IMR-90 (cell line): ENCODE measurements around the gene VPS54. TPM values are rescaled to one million over a fixed set of nuclear protein-coding genes. Genes with fewer than 3 reads are reported as not detected.
A peak's percentile ranks its signal among the peaks of the same experiment; 100 is the strongest.

Experiments used
- ATAC-seq: fragments of 200-7000 bp; cut with Tn5 transposase; 2 replicates; pipeline ENCODE4 v1.9.1; 2020; ENCODE audit warnings: low read depth, mild to moderate bottlenecking, moderate library complexity
- BruUV-seq: library from RNA; stranded (reverse); fragments of 400-500 nt; replicated peaks from 2 replicates; lab custom pipeline; 2021; lab: Mats Ljungman, UMichigan
- CTCF ChIA-PET: fragments of 300-600 bp; formaldehyde crosslinking; extraction: SDS; loops from one replicate; lab custom pipeline; 2021; ENCODE audit warnings: antibody characterized with exemption; lab: Yijun Ruan, JAX
- POLR2A ChIA-PET: fragments of 300-600 bp; sonication (Branson Sonifier 250); formaldehyde crosslinking; loops from one replicate; lab custom pipeline; 2022; ENCODE audit warnings: antibody characterized with exemption; ENCODE audit not compliant: unreplicated experiment; lab: Charles Lee
- DNase-seq: peaks from one replicate; pipeline ENCODE4 v3.0.0; 2013
- H2AFZ ChIP-seq: replicated peaks from 2 replicates; pipeline ENCODE3; 2013; ENCODE audit warnings: low read length, mild to moderate bottlenecking; ENCODE audit not compliant: poor library complexity
- H2AK5ac ChIP-seq: 2 replicates; pipeline ENCODE4 v1.6.1; 2013; ENCODE audit warnings: low read depth, low read length, inconsistent platforms
- H2AK9ac ChIP-seq: replicated peaks from 2 replicates; pipeline ENCODE3; 2013; ENCODE audit warnings: mild to moderate bottlenecking, low read depth, low read length, moderate library complexity; ENCODE audit not compliant: poor library complexity
- H2BK120ac ChIP-seq: 2 replicates; pipeline ENCODE4 v1.6.1; 2013; ENCODE audit warnings: low read depth, low read length, inconsistent platforms
- H2BK15ac ChIP-seq: 3 replicates; pipeline ENCODE4 v1.6.1; 2013; ENCODE audit warnings: low read depth, low read length, inconsistent platforms
- H2BK20ac ChIP-seq: 2 replicates; pipeline ENCODE4 v1.6.1; 2013; ENCODE audit warnings: low read depth, mild to moderate bottlenecking, inconsistent platforms, low read length, moderate library complexity
- H2BK5ac ChIP-seq: 2 replicates; pipeline ENCODE4 v1.6.1; 2013; ENCODE audit warnings: mild to moderate bottlenecking, low read depth, low read length, inconsistent platforms; ENCODE audit not compliant: poor library complexity, severe bottlenecking
- H3K14ac ChIP-seq: replicated peaks from 2 replicates; pipeline ENCODE4 v1.6.1; 2013; ENCODE audit warnings: low read depth, low read length, inconsistent platforms
- H3K18ac ChIP-seq: 2 replicates; pipeline ENCODE4 v1.6.1; 2013; ENCODE audit warnings: low read depth, low read length, control low read depth
- H3K23ac ChIP-seq: 2 replicates; pipeline ENCODE4 v1.6.1; 2013; ENCODE audit warnings: low read depth, low read length, inconsistent platforms
- H3K27ac ChIP-seq: 2 replicates; pipeline ENCODE4 v1.5.1; 2013; ENCODE audit warnings: mild to moderate bottlenecking, control low read depth, low read length; ENCODE audit not compliant: insufficient read depth
- H3K27me3 ChIP-seq: 2 replicates; pipeline ENCODE4 v1.6.1; 2013; ENCODE audit warnings: low read length; ENCODE audit not compliant: control insufficient read depth, insufficient read depth
- H3K36me3 ChIP-seq: 2 replicates; pipeline ENCODE4 v1.6.1; 2013; ENCODE audit warnings: low read length, mixed read lengths; ENCODE audit not compliant: control insufficient read depth, insufficient read depth
- H3K4ac ChIP-seq: 2 replicates; pipeline ENCODE4 v1.6.1; 2013; ENCODE audit warnings: low read depth, low read length, inconsistent platforms
- H3K4me1 ChIP-seq: 2 replicates; pipeline ENCODE4 v1.6.1; 2013; ENCODE audit warnings: low read length, mixed read lengths; ENCODE audit not compliant: control insufficient read depth, insufficient read depth
- H3K4me2 ChIP-seq: 2 replicates; pipeline ENCODE4 v1.6.1; 2013; ENCODE audit warnings: low read depth, mild to moderate bottlenecking, control low read depth, low read length, moderate library complexity
- H3K4me3 ChIP-seq: 2 replicates; pipeline ENCODE4 v1.5.1; 2013; ENCODE audit warnings: low read depth, mild to moderate bottlenecking, control low read depth, low read length, moderate library complexity; ENCODE audit not compliant: insufficient read depth
- H3K56ac ChIP-seq: 2 replicates; pipeline ENCODE4 v1.6.1; 2013; ENCODE audit warnings: low read length, inconsistent platforms; ENCODE audit not compliant: insufficient read depth; ENCODE audit errors: extremely low read depth
- H3K79me1 ChIP-seq, 2 experiments: 2 replicates each; pipeline ENCODE4 v1.6.1; 2013; ENCODE audit warnings: low read length in 2 of 2, inconsistent platforms in 1 of 2, low read depth in 1 of 2
- H3K9ac ChIP-seq: 2 replicates; pipeline ENCODE4 v1.6.1; 2013; ENCODE audit warnings: low read depth, low read length, control low read depth
- H3K9me1 ChIP-seq: 2 replicates; pipeline ENCODE4 v1.6.1; 2013; ENCODE audit warnings: low read length, inconsistent platforms; ENCODE audit not compliant: insufficient read depth
- H3K9me3 ChIP-seq: 2 replicates; pipeline ENCODE4 v1.6.1; 2013; ENCODE audit warnings: low read length; ENCODE audit not compliant: control insufficient read depth, insufficient read depth
- H4K20me1 ChIP-seq: 2 replicates; pipeline ENCODE4 v1.6.1; 2013; ENCODE audit warnings: low read length, inconsistent platforms; ENCODE audit not compliant: insufficient read depth
- H4K5ac ChIP-seq: 2 replicates; pipeline ENCODE4 v1.6.1; 2013; ENCODE audit warnings: mild to moderate bottlenecking, low read depth, low read length, control low read depth
- H4K8ac ChIP-seq, 2 experiments: 2 replicates each; pipeline ENCODE4 v1.6.1; 2013; ENCODE audit warnings: low read depth in 2 of 2, low read length in 2 of 2, control low read depth in 1 of 2, inconsistent platforms in 1 of 2
- H4K91ac ChIP-seq: 2 replicates; pipeline ENCODE4 v1.6.1; 2013; ENCODE audit warnings: low read depth, low read length, inconsistent platforms; ENCODE audit not compliant: insufficient read depth
- FOS ChIP-seq: fragments of 150-350 bp; IDR thresholded peaks from 2 replicates; pipeline ENCODE4 v1.6.1; 2016; ENCODE audit warnings: low read depth, low read length
- MXI1 ChIP-seq: IDR thresholded peaks from 2 replicates; pipeline ENCODE4 v1.6.1; 2012; ENCODE audit warnings: low read depth, mild to moderate bottlenecking, low read length, moderate library complexity, borderline replicate concordance
- POLR2A ChIP-seq: IDR thresholded peaks from 2 replicates; pipeline ENCODE4 v1.6.1; 2012; ENCODE audit warnings: mild to moderate bottlenecking, low read depth, low read length
- RCOR1 ChIP-seq: IDR thresholded peaks from 2 replicates; pipeline ENCODE4 v1.6.1; 2012; ENCODE audit warnings: mild to moderate bottlenecking, low read length, improper control_type of control experiment; ENCODE audit not compliant: insufficient replicate concordance
- RFX5 ChIP-seq: IDR thresholded peaks from 2 replicates; pipeline ENCODE4 v1.8.0; 2012; ENCODE audit warnings: low read depth, mild to moderate bottlenecking, low read length, moderate library complexity
- WGBS, 2 experiments: methylation state at CpG; one replicate each; pipeline versions ENCODE4 v1.1.5 to v1.1.7; 2013; ENCODE audit warnings: missing lambda C conversion rate in 2 of 2; ENCODE audit not compliant: insufficient read length in 1 of 2; ENCODE audit errors: extremely low coverage in 2 of 2; 5-methylcytosine and 5-hydroxymethylcytosine counted together
- dilution Hi-C: fragments of 300-500 bp; cut with HindIII; formaldehyde crosslinking; loops from one replicate; pipeline ENCODE4 v1.14.3; 2018; ENCODE audit warnings: low sequenced_read_pairs; ENCODE audit not compliant: unreplicated experiment
- in situ Hi-C: fragments of 300-500 bp; cut with MboI; formaldehyde crosslinking; loops from 3 replicates; pipeline ENCODE4 v1.14.3; 2019; ENCODE audit warnings: low sequenced_read_pairs, inconsistent platforms, mixed read lengths
- intact Hi-C: fragments of 100-400 bp; cut with micrococcal nuclease; formaldehyde crosslinking; loops from 2 replicates; pipeline ENCODE4 v1.10.0; 2022
- polyA plus RNA-seq, 3 experiments: library from polyadenylated mRNA; depleted of rRNA; stranded (reverse); fragments of >200 nt; gene quantifications; 2 replicates each; pipeline ENCODE4 v1.2.3, GENCODE V29; 2012; ENCODE audit warnings: low replicate concordance in 1 of 3
- total RNA-seq: library from RNA; depleted of rRNA; stranded (reverse); fragments of >200 nt; gene quantifications from 2 replicates; pipeline ENCODE4 v1.2.3, GENCODE V29; 2012
- TF ChIP-seq, protein P1 (sequence below): fragments of 150-350 bp; IDR thresholded peaks from 2 replicates; pipeline ENCODE4 v1.6.1; 2016; ENCODE audit warnings: low read depth, mild to moderate bottlenecking, low read length, moderate library complexity, borderline replicate concordance

The VPS54 gene
- total and polyA plus RNA-seq, 2 of the 4 experiments (the other 2 are of a cell fraction): 7.1 to 18.1 TPM

DNA sequence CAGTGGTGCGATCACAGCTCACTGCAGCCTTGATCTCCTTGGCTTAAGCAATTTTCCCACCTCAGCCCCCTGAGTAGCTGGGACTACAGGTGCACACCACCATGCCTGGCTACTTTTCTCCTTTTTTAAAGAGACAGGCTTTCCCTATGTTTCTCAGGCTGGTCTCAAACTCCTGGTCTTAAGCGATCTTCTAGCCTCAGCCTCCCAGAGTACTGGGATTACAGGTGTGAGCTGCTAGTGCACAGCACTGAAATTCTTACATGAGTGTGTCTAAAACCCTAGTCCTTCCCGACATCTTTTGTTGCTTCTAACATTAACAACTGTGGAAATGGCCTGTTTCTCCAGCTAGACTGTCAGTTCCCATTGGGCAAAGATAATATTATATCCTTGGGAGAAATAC is 174.6 kb downstream of the VPS54 start:
- POLR2A ChIA-PET: interaction anchor here (0.6 kb wide), 1 partner anchor 113 kb away, joined by 3 read pairs; no protein-coding TSS in a partner anchor
- H2AK5ac ChIP-seq: no peak overlapping the region
- no peak overlapping the region for H3K4me3 ChIP-seq
- intact Hi-C loops (loop anchor here (5.0 kb wide), 1 partner anchor 52 kb away; no protein-coding TSS in a partner anchor), dilution Hi-C loops (no loop called here), in situ Hi-C loops (no loop called here)
- H3K27ac ChIP-seq: no peak overlapping the region
- H4K8ac ChIP-seq: no peak overlapping the region
- no peak overlapping the region for H2BK5ac ChIP-seq
- no peak overlapping the region for H3K56ac ChIP-seq
- no CpG with 5 or more reads among the region's 3 CpGs for WGBS, 2 experiments
- H3K23ac ChIP-seq: peak overlapping the region; percentile 4; the same call in 1 of the 2 replicates
- H4K20me1 ChIP-seq: peaks cover 16% of the 10 kb centered on the region; the same call in 1 of the 2 replicates
- no peaks in the 10 kb centered on the region for H3K27me3 ChIP-seq
- no peak overlapping the region for H4K91ac ChIP-seq
- H3K4me2 ChIP-seq: no peak overlapping the region
- H3K4ac ChIP-seq: no peak overlapping the region
- no peak overlapping the region for H3K14ac ChIP-seq
- H3K18ac ChIP-seq: no peak overlapping the region
- H2AFZ ChIP-seq: no peak overlapping the region
- H2BK15ac ChIP-seq: no peak overlapping the region
- H3K9ac ChIP-seq: no peak overlapping the region
- peaks cover 8% of the 10 kb centered on the region for H3K4me1 ChIP-seq
- ATAC-seq (no peak), DNase-seq (no peak)
- no TSS peak for BruUV-seq
- CTCF ChIA-PET: interaction anchor here (0.6 to 1.6 kb wide), 4 partner anchors 17 to 168 kb away, joined by 3 to 4 read pairs (median 4); no protein-coding TSS in a partner anchor
- H4K5ac ChIP-seq: no peak overlapping the region
- H2AK9ac ChIP-seq: no peak overlapping the region
- no peaks in the 10 kb centered on the region for H3K9me3 ChIP-seq
- H3K36me3 ChIP-seq: no peaks in the 10 kb centered on the region
- no peak overlapping the region for H2BK20ac ChIP-seq
- peaks cover 5% of the 10 kb centered on the region for H3K9me1 ChIP-seq
- no peak for TF ChIP-seq POLR2A
- TF ChIP-seq, protein P1, sequence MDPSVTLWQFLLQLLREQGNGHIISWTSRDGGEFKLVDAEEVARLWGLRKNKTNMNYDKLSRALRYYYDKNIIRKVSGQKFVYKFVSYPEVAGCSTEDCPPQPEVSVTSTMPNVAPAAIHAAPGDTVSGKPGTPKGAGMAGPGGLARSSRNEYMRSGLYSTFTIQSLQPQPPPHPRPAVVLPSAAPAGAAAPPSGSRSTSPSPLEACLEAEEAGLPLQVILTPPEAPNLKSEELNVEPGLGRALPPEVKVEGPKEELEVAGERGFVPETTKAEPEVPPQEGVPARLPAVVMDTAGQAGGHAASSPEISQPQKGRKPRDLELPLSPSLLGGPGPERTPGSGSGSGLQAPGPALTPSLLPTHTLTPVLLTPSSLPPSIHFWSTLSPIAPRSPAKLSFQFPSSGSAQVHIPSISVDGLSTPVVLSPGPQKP: no peak
- no peak for TF ChIP-seq RCOR1
- no peak for TF ChIP-seq FOS
- no peak for TF ChIP-seq RFX5
- no peak for TF ChIP-seq MXI1
- H2BK120ac ChIP-seq: no peak overlapping the region
- peaks cover 11 to 51% of the 10 kb centered on the region in 2 experiments; a peak in 2 of 4 replicates for H3K79me1 ChIP-seq
